Measurements from ENCODE around the gene EBF3. TPM values are rescaled to one million over a fixed set of nuclear protein-coding genes. Genes with fewer than 3 reads are reported as not detected.

Gene EBF3
- polyA plus RNA-seq, 6 donors from 2014 or later: not detected

- H3K9me3 Mint-ChIP-seq: no peaks in the 10 kb centered on the region
- H3K4me1 Mint-ChIP-seq: no peaks in the 10 kb centered on the region
- no peak for ATAC-seq (ENCODE audit: low read depth in 2 of 2)
- DNase-seq: no peak
- no peak overlapping the region for H3K27ac Mint-ChIP-seq
- H3K27me3 Mint-ChIP-seq: peaks cover 0 to 11% (median 10%) of the 10 kb centered on the region in 3 donors
- no peaks in the 10 kb centered on the region for H3K36me3 Mint-ChIP-seq
- no peak overlapping the region for H3K4me3 Mint-ChIP-seq
Observed at GRCh38 chr10:129849853-129850252, 114.2 kb downstream of the EBF3 start.

- no peak overlapping the region for H3K27ac Mint-ChIP-seq
- peak overlapping the region in 1 of 8 donors; percentile 15 for H3K4me3 Mint-ChIP-seq
- H3K4me1 Mint-ChIP-seq: no peaks in the 10 kb centered on the region
- H3K27me3 Mint-ChIP-seq: peaks cover 0 to 11% (median 10%) of the 10 kb centered on the region in 3 donors
- no peaks in the 10 kb centered on the region for H3K9me3 Mint-ChIP-seq
- no peaks in the 10 kb centered on the region for H3K36me3 Mint-ChIP-seq
- ATAC-seq (ENCODE audit: low read depth in 2 of 2): no peak
- DNase-seq: no peak
Observed at GRCh38 chr10:129849452-129849750, 114.7 kb downstream of the EBF3 start.

- peaks cover 0 to 11% (median 9%) of the 10 kb centered on the region in 3 donors for H3K27me3 Mint-ChIP-seq
- H3K27ac Mint-ChIP-seq: no peak overlapping the region
- no peak for DNase-seq
- H3K4me1 Mint-ChIP-seq: no peaks in the 10 kb centered on the region
- no peaks in the 10 kb centered on the region for H3K36me3 Mint-ChIP-seq
- H3K4me3 Mint-ChIP-seq: peak overlapping the region in 1 of 8 donors; percentile 15
- no peaks in the 10 kb centered on the region for H3K9me3 Mint-ChIP-seq
- no peak for ATAC-seq (ENCODE audit: low read depth in 2 of 2)
Observed at GRCh38 chr10:129848696-129849451, 115.2 kb downstream of the EBF3 start.

- no peaks in the 10 kb centered on the region for H3K4me1 Mint-ChIP-seq
- no peak for DNase-seq
- H3K9me3 Mint-ChIP-seq: no peaks in the 10 kb centered on the region
- H3K27me3 Mint-ChIP-seq: peaks cover 0 to 11% (median 7%) of the 10 kb centered on the region in 3 donors
- no peak overlapping the region for H3K4me3 Mint-ChIP-seq
- no peak overlapping the region for H3K27ac Mint-ChIP-seq
- ATAC-seq (ENCODE audit: low read depth in 2 of 2): no peak
- H3K36me3 Mint-ChIP-seq: no peaks in the 10 kb centered on the region
Observed at GRCh38 chr10:129847741-129848483, 116.2 kb downstream of the EBF3 start.

- H3K27ac Mint-ChIP-seq: no peak overlapping the region
- no peak overlapping the region for H3K4me3 Mint-ChIP-seq
- no peaks in the 10 kb centered on the region for H3K36me3 Mint-ChIP-seq
- no peaks in the 10 kb centered on the region for H3K4me1 Mint-ChIP-seq
- H3K9me3 Mint-ChIP-seq: no peaks in the 10 kb centered on the region
- ATAC-seq (ENCODE audit: low read depth in 2 of 2) (no peak), DNase-seq (no peak)
- H3K27me3 Mint-ChIP-seq: peaks cover 0 to 11% (median 7%) of the 10 kb centered on the region in 3 donors
Observed at GRCh38 chr10:129846991-129847391, 117.1 kb downstream of the EBF3 start.

- Mint-ChIP-seq H3K27me3 (peaks cover 0 to 7% (median 0%) of the 10 kb centered on the region in 3 donors), H3K9me3 (no peaks in the 10 kb centered on the region), H3K27ac (no peak overlapping the region), H3K4me3 (no peak overlapping the region), H3K36me3 (no peaks in the 10 kb centered on the region), H3K4me1 (no peaks in the 10 kb centered on the region)
- no peak for DNase-seq
- ATAC-seq (ENCODE audit: low read depth in 2 of 2): no peak
Observed at GRCh38 chr10:129845111-129845753, 118.8 kb downstream of the EBF3 start.

GRCh38 chr10:129844216-129844766 lies 119.8 kb downstream of the EBF3 start:
- Mint-ChIP-seq H3K36me3 (no peaks in the 10 kb centered on the region), H3K9me3 (no peaks in the 10 kb centered on the region), H3K4me3 (no peak overlapping the region), H3K27me3 (peaks cover 0 to 7% (median 0%) of the 10 kb centered on the region in 3 donors), H3K4me1 (no peaks in the 10 kb centered on the region), H3K27ac (no peak overlapping the region)
- DNase-seq: no peak
- ATAC-seq (ENCODE audit: low read depth in 2 of 2): no peak

GRCh38 chr10:129843702-129844101 lies 120.4 kb downstream of the EBF3 start:
- H3K4me1 Mint-ChIP-seq: no peaks in the 10 kb centered on the region
- H3K4me3 Mint-ChIP-seq: no peak overlapping the region
- no peaks in the 10 kb centered on the region for H3K36me3 Mint-ChIP-seq
- DNase-seq (no peak), ATAC-seq (ENCODE audit: low read depth in 2 of 2) (no peak)
- no peaks in the 10 kb centered on the region for H3K9me3 Mint-ChIP-seq
- H3K27me3 Mint-ChIP-seq: peaks cover 0 to 7% (median 0%) of the 10 kb centered on the region in 3 donors
- no peak overlapping the region for H3K27ac Mint-ChIP-seq

- DNase-seq: no peak
- H3K27ac Mint-ChIP-seq: no peak overlapping the region
- H3K4me3 Mint-ChIP-seq: no peak overlapping the region
- H3K9me3 Mint-ChIP-seq: no peaks in the 10 kb centered on the region
- H3K36me3 Mint-ChIP-seq: no peaks in the 10 kb centered on the region
- no peaks in the 10 kb centered on the region for H3K4me1 Mint-ChIP-seq
- ATAC-seq (ENCODE audit: low read depth in 2 of 2): no peak
- peaks cover 0 to 7% (median 0%) of the 10 kb centered on the region in 3 donors for H3K27me3 Mint-ChIP-seq
Observed at GRCh38 chr10:129843131-129843541, 120.9 kb downstream of the EBF3 start.

- DNase-seq (no peak), ATAC-seq (ENCODE audit: low read depth in 2 of 2) (no peak)
- no peaks in the 10 kb centered on the region for H3K36me3 Mint-ChIP-seq
- no peaks in the 10 kb centered on the region for H3K4me1 Mint-ChIP-seq
- H3K27ac Mint-ChIP-seq: no peak overlapping the region
- H3K9me3 Mint-ChIP-seq: no peaks in the 10 kb centered on the region
- peaks cover 0 to 7% (median 0%) of the 10 kb centered on the region in 3 donors for H3K27me3 Mint-ChIP-seq
- no peak overlapping the region for H3K4me3 Mint-ChIP-seq
Observed at GRCh38 chr10:129842031-129842430, 122.0 kb downstream of the EBF3 start.

GRCh38 chr10:129841590-129841989 lies 122.5 kb downstream of the EBF3 start:
- Mint-ChIP-seq H3K4me3 (no peak overlapping the region), H3K27me3 (peaks cover 0 to 7% (median 0%) of the 10 kb centered on the region in 3 donors), H3K27ac (no peak overlapping the region), H3K4me1 (no peaks in the 10 kb centered on the region), H3K36me3 (no peaks in the 10 kb centered on the region), H3K9me3 (no peaks in the 10 kb centered on the region)
- no peak for ATAC-seq (ENCODE audit: low read depth in 2 of 2)
- no peak for DNase-seq

- Mint-ChIP-seq H3K4me3 (no peak overlapping the region), H3K4me1 (no peaks in the 10 kb centered on the region), H3K27me3 (peaks cover 0 to 4% (median 0%) of the 10 kb centered on the region in 3 donors), H3K36me3 (no peaks in the 10 kb centered on the region), H3K9me3 (no peaks in the 10 kb centered on the region), H3K27ac (no peak overlapping the region)
- no peak for ATAC-seq (ENCODE audit: low read depth in 2 of 2)
- DNase-seq: no peak
Observed at GRCh38 chr10:129841071-129841470, 123.0 kb downstream of the EBF3 start.

GRCh38 chr10:129840196-129840590 lies 123.9 kb downstream of the EBF3 start:
- no peaks in the 10 kb centered on the region for H3K27me3 Mint-ChIP-seq
- H3K9me3 Mint-ChIP-seq: no peaks in the 10 kb centered on the region
- no peak overlapping the region for H3K4me3 Mint-ChIP-seq
- no peak overlapping the region for H3K27ac Mint-ChIP-seq
- no peak for DNase-seq
- no peaks in the 10 kb centered on the region for H3K36me3 Mint-ChIP-seq
- H3K4me1 Mint-ChIP-seq: no peaks in the 10 kb centered on the region
- no peak for ATAC-seq (ENCODE audit: low read depth in 2 of 2)

All from naive B cell (primary cell).